DOHH2 (cell line): ENCODE results near the gene MUC5B.

Source experiments
- EZH2phosphoT487 ChIP-seq: fragments of 200-600 bp; sonication (generic); IDR thresholded peaks from 2 replicates; pipeline ENCODE4 v1.6.1; 2017; ENCODE audit warnings: borderline replicate concordance, mild to moderate bottlenecking, antibody characterized with exemption, low read length, moderate library complexity, mixed read lengths
- TF ChIP-seq, protein P1 (sequence below): fragments of 200-600 bp; sonication (generic); IDR thresholded peaks from one replicate; pipeline ENCODE4 v1.5.1; 2014; ENCODE audit warnings: antibody characterized with exemption, mild to moderate bottlenecking, low read depth, low read length; ENCODE audit not compliant: poor library complexity, severe bottlenecking

DNA sequence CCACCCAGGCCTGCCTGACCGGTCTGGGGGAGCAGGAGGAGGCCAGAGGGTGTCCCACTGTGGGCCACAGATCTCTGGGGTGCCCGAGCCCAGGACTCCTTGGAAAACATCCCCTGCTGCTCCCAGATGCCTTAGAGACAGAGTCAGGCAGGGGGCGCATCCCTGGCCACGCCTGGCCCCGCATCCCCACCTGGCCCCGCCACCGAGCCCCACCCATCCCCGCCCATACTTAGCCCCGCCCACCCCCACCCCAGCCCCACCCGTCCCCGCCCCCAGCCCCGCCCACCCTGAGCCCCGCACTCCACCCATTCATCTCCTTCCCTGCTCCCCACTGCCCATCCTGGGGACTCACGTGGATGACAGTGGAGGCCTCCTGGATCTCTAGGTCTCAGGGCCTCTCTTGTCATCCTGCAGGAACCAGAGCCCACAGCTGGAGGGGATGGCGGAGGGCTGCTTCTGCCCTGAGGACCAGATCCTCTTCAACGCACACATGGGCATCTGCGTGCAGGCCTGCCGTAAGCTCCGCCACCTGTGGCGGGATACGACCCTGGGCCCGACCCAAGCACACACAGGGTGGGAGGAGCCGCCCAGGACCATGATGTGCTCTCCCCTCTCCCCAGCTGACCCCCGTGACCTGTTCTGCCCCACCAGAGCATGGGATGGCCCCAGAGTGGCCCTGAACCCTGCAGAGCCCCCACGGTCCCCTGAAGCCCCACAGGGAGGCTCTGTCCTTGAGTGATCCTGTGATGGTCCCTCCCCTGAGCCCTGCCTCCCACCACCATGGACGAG lies 33.6 kb downstream of the MUC5B start:
- TF ChIP-seq, protein P1, sequence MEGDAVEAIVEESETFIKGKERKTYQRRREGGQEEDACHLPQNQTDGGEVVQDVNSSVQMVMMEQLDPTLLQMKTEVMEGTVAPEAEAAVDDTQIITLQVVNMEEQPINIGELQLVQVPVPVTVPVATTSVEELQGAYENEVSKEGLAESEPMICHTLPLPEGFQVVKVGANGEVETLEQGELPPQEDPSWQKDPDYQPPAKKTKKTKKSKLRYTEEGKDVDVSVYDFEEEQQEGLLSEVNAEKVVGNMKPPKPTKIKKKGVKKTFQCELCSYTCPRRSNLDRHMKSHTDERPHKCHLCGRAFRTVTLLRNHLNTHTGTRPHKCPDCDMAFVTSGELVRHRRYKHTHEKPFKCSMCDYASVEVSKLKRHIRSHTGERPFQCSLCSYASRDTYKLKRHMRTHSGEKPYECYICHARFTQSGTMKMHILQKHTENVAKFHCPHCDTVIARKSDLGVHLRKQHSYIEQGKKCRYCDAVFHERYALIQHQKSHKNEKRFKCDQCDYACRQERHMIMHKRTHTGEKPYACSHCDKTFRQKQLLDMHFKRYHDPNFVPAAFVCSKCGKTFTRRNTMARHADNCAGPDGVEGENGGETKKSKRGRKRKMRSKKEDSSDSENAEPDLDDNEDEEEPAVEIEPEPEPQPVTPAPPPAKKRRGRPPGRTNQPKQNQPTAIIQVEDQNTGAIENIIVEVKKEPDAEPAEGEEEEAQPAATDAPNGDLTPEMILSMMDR = no peak
- no peak for TF ChIP-seq EZH2phosphoT487
